Mesenchymal stem cell (in vitro differentiated cells and primary cell): Measurements from ENCODE around the gene HES1.

Experiments
- DNase-seq: peaks from one replicate; pipeline ENCODE4 v3.0.0-alpha.2; 2013
- H2AFZ ChIP-seq: one replicate; pipeline ENCODE4 v1.6.1; 2013; ENCODE audit warnings: low read depth, mild to moderate bottlenecking, control low read depth, inconsistent platforms, low read length, moderate library complexity
- H2AK5ac ChIP-seq: 2 replicates; pipeline ENCODE4 v1.6.1; 2013; ENCODE audit warnings: low read length, moderate library complexity, mild to moderate bottlenecking, inconsistent platforms; ENCODE audit not compliant: severe bottlenecking
- H2BK120ac ChIP-seq: one replicate; pipeline ENCODE4 v1.6.1; 2013; ENCODE audit warnings: low read depth, mild to moderate bottlenecking, inconsistent platforms, low read length, moderate library complexity
- H2BK12ac ChIP-seq, 2 experiments: one replicate each; pipeline ENCODE4 v1.6.1; 2013; ENCODE audit warnings: inconsistent platforms in 2 of 2, low read length in 2 of 2, mild to moderate bottlenecking in 2 of 2, moderate library complexity in 2 of 2, control low read depth in 1 of 2
- H2BK15ac ChIP-seq: one replicate; pipeline ENCODE4 v1.6.1; 2013; ENCODE audit warnings: mild to moderate bottlenecking, low read depth, inconsistent platforms; ENCODE audit not compliant: poor library complexity, severe bottlenecking
- H2BK5ac ChIP-seq: 2 replicates; pipeline ENCODE4 v1.6.1; 2013; ENCODE audit warnings: low read depth, mild to moderate bottlenecking, low read length, control low read depth, inconsistent platforms; ENCODE audit not compliant: poor library complexity, severe bottlenecking
- H3K14ac ChIP-seq, 2 experiments: one replicate each; pipeline ENCODE4 v1.6.1; 2013; ENCODE audit warnings: inconsistent platforms in 2 of 2, low read length in 2 of 2, control low read depth in 1 of 2, mild to moderate bottlenecking in 1 of 2, moderate library complexity in 1 of 2
- H3K18ac ChIP-seq, 2 experiments: one replicate each; pipeline ENCODE4 v1.6.1; 2013; ENCODE audit warnings: inconsistent platforms in 2 of 2, low read length in 2 of 2, control low read depth in 1 of 2, low read depth in 1 of 2, mild to moderate bottlenecking in 1 of 2
- H3K23ac ChIP-seq, 2 experiments: one replicate each; pipeline ENCODE4 v1.6.1; 2013; ENCODE audit warnings: inconsistent platforms in 2 of 2, low read length in 2 of 2, mild to moderate bottlenecking in 2 of 2, moderate library complexity in 2 of 2, control low read depth in 1 of 2
- H3K27ac ChIP-seq: 2 replicates; pipeline ENCODE4 v1.5.1; 2013; ENCODE audit warnings: mild to moderate bottlenecking, moderate library complexity, low read length, control low read depth, inconsistent platforms; ENCODE audit not compliant: poor library complexity, severe bottlenecking
- H3K27me3 ChIP-seq, 2 experiments: 2 replicates each; pipeline versions ENCODE4 v1.6.1 to v1.7.0; 2013; ENCODE audit warnings: low read length in 2 of 2, mild to moderate bottlenecking in 2 of 2, moderate library complexity in 2 of 2, control low read depth in 1 of 2, inconsistent platforms in 1 of 2; ENCODE audit not compliant: control insufficient read depth in 1 of 2, insufficient read depth in 1 of 2
- H3K36me3 ChIP-seq, 2 experiments: 2 replicates each; pipeline versions ENCODE4 v1.6.1 to v1.7.0; 2013; ENCODE audit warnings: low read length in 2 of 2, control low read depth in 1 of 2, inconsistent platforms in 1 of 2, low read depth in 1 of 2, mild to moderate bottlenecking in 1 of 2; ENCODE audit not compliant: insufficient read depth in 2 of 2, control insufficient read depth in 1 of 2
- H3K4ac ChIP-seq, 2 experiments: one replicate each; pipeline ENCODE4 v1.6.1; 2013; ENCODE audit warnings: inconsistent platforms in 2 of 2, low read length in 2 of 2, mild to moderate bottlenecking in 2 of 2, moderate library complexity in 2 of 2, control low read depth in 1 of 2, low read depth in 1 of 2
- H3K4me1 ChIP-seq: 2 replicates; pipeline ENCODE4 v1.6.1; 2013; ENCODE audit warnings: low read depth, low read length, control low read depth; ENCODE audit not compliant: control insufficient read depth, insufficient read depth
- H3K4me2 ChIP-seq: 2 replicates; pipeline ENCODE4 v1.6.1; 2013; ENCODE audit warnings: low read length, mild to moderate bottlenecking, inconsistent platforms; ENCODE audit not compliant: poor library complexity, severe bottlenecking
- H3K4me3 ChIP-seq, 2 experiments: 2 replicates each; pipeline versions ENCODE4 v1.5.1 to v1.7.0; 2013; ENCODE audit warnings: low read length in 2 of 2, mild to moderate bottlenecking in 2 of 2, control low read depth in 1 of 2, low read depth in 1 of 2; ENCODE audit not compliant: insufficient read depth in 1 of 2
- H3K79me1 ChIP-seq: replicated peaks from 2 replicates; pipeline ENCODE4 v1.6.1; 2013; ENCODE audit warnings: mild to moderate bottlenecking, control low read depth, low read length, inconsistent platforms; ENCODE audit not compliant: poor library complexity, severe bottlenecking
- H3K9ac ChIP-seq: 2 replicates; pipeline ENCODE4 v1.7.0; 2013; ENCODE audit warnings: mild to moderate bottlenecking, low read length, moderate library complexity
- H3K9me3 ChIP-seq: 2 replicates; pipeline ENCODE4 v1.7.0; 2013; ENCODE audit warnings: mild to moderate bottlenecking, low read length; ENCODE audit not compliant: control insufficient read depth
- H4K8ac ChIP-seq: one replicate; pipeline ENCODE4 v1.6.1; 2013; ENCODE audit warnings: inconsistent platforms, mild to moderate bottlenecking, low read length, moderate library complexity
- H4K91ac ChIP-seq: one replicate; pipeline ENCODE4 v1.6.1; 2013; ENCODE audit warnings: mild to moderate bottlenecking, low read length, inconsistent platforms
- WGBS: methylation state at CpG from one replicate; pipeline ENCODE4 v1.1.7; 2013; ENCODE audit warnings: mixed read lengths; 5-methylcytosine and 5-hydroxymethylcytosine counted together

HES1 gene

DNA sequence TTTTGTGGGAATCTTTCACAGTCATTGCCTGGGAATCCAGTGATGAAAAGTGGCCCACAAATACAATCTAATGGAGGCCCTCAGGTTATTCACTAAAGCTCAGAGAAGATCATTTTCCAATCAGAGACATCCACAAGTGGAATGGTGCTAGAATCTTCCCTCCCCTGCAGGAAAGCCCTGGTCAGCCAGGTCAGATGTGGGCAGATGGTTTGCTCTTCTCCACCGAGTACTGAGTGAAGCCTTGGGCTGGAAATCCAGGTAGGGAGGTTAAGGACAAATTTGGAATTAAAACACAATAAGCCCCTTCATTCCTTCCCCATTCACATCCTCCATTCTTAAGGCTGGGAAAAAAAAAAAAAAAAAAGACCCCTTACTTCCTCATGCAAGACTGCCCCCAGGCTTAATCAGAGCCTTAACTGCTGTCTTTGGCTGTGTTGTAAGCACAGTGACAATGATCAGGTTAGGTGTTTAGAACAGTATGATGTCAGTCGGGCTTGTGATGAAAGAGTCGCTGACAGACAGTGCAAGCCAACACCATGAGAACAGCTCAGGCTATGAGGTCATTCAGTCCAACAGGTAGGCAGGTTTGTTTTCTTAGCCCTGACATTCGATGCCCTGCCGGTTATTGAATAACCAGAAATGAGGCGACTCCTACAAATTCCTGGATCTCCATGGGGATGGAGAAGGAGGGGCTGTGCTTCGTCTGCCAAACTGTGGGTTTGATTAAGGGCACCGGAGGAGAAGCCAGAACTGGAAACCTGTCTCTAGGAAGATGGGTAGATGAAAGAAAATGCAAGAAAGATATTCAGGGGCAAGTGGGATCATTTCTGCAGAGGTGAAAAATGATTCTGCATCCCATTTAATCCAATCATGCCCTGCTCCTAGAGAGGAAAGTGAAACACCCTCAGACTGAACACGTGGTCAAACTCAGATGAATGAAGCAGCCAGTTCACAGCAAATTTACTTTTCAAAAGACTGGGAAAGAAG lies 23.5 kb upstream of the HES1 start:
- Histone ChIP-seq H4K8ac (no peak overlapping the region), H3K4ac (no peak overlapping the region), H4K91ac (no peak overlapping the region), H3K36me3 (no peaks in the 10 kb centered on the region), H2BK12ac (no peak overlapping the region), H3K23ac (no peak overlapping the region), H2BK120ac (no peak overlapping the region), H3K79me1 (no peaks in the 10 kb centered on the region), H3K14ac (no peak overlapping the region), H3K4me2 (peak overlapping the region; percentile 46), H3K9me3 (no peaks in the 10 kb centered on the region), H2BK5ac (peak overlapping the region; percentile 53), H2AK5ac (peak overlapping the region; percentile 65), H2AFZ (no peak overlapping the region), H3K27ac (peak overlapping the region; percentile 52), H3K27me3 (peaks cover 0 to 52% of the 10 kb centered on the region in 2 experiments), H2BK15ac (no peak overlapping the region), H3K4me1 (peaks cover 11% of the 10 kb centered on the region), H3K18ac (no peak overlapping the region), H3K4me3 (no peak overlapping the region), H3K9ac (no peak overlapping the region)
- 79% methylated on average over 7 of the region's 9 CpGs for WGBS
- DNase-seq = no peak

DNA sequence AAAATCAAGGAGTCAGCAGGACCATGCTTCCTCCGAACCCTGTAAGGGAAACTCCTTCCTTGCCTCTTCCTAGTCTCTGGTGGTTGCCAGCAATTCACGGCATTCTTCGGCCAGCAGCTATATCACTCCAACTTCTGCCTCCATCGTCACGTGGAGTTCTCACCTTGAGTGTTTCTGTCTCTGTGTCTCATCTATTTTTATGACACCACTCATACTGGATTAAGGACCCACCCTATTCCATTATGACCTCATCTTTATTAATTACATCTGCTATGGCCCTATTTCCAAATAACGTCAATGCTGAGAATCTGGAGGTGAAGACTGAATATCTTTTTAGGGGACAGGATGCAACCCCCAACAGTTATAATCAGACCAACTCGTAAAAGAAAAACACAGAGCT lies 21.8 kb upstream of the HES1 start:
- H3K27me3 ChIP-seq = peaks cover 4 to 56% of the 10 kb centered on the region in 2 experiments
- no peaks in the 10 kb centered on the region for H3K36me3 ChIP-seq
- no peak overlapping the region for H2BK5ac ChIP-seq
- H3K14ac ChIP-seq = no peak overlapping the region
- no peak overlapping the region for H3K27ac ChIP-seq
- no peaks in the 10 kb centered on the region for H3K9me3 ChIP-seq
- H3K9ac ChIP-seq = no peak overlapping the region
- H2AK5ac ChIP-seq = peak overlapping the region; percentile 21
- no peak overlapping the region for H2BK12ac ChIP-seq
- no peak overlapping the region for H2BK120ac ChIP-seq
- no peaks in the 10 kb centered on the region for H3K79me1 ChIP-seq
- no peak overlapping the region for H2BK15ac ChIP-seq
- H3K23ac ChIP-seq = no peak overlapping the region
- H3K4me1 ChIP-seq = peaks cover 11% of the 10 kb centered on the region
- H3K4ac ChIP-seq = no peak overlapping the region
- H3K4me2 ChIP-seq = no peak overlapping the region
- no peak overlapping the region for H3K4me3 ChIP-seq
- no peak overlapping the region for H4K91ac ChIP-seq
- no peak overlapping the region for H2AFZ ChIP-seq
- H3K18ac ChIP-seq = no peak overlapping the region
- H4K8ac ChIP-seq = no peak overlapping the region
- DNase-seq = no peak
- WGBS = 99% methylated on average over 7 of the region's 7 CpGs

DNA sequence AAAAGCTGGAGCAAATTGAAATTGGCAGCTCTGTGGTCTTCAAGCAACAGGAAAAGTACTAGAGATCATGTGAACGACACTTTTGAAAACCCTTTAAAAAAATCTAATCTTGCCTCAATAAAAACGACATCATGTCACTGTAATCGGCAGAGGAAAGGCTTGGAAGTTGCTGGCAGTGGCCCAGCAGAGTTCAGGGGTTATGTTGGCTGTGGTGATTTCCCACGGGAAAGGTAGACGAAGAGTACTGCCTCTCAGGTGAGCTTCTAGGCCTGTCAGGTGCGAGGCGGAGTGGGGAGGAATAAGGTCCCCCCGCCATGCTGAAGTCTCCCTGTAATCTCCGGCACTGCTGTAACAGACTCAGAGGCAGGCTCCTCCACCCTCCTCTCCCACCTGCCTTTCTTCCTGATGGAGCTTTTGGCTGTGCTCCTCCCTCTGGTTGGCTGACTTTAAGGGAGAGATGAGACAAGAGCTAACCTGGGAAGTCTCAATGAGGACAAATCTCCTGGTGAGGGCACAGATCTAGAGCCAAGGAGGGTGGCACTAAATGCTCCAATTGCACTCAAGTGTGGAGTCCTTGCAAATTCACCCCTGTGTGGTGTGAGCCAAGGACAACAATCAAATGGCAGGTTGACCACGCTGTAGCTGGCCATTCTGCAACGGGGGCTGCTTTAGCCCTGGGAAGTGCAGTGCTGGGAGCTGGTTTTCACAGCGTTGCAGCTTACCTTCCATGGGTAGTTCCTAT lies 18.7 kb upstream of the HES1 start:
- H3K4me2 ChIP-seq = no peak overlapping the region
- H4K8ac ChIP-seq = no peak overlapping the region
- no peak overlapping the region for H3K14ac ChIP-seq
- H2BK15ac ChIP-seq = no peak overlapping the region
- H3K4ac ChIP-seq = no peak overlapping the region
- no peak overlapping the region for H3K23ac ChIP-seq
- H3K79me1 ChIP-seq = no peaks in the 10 kb centered on the region
- H2AK5ac ChIP-seq = peak overlapping the region; percentile 27
- H2BK5ac ChIP-seq = no peak overlapping the region
- no peaks in the 10 kb centered on the region for H3K36me3 ChIP-seq
- peaks cover 6 to 46% of the 10 kb centered on the region in 2 experiments for H3K27me3 ChIP-seq
- DNase-seq = no peak
- H3K4me1 ChIP-seq = peaks cover 12% of the 10 kb centered on the region
- H3K18ac ChIP-seq = no peak overlapping the region
- WGBS = 91% methylated on average over 11 of the region's 12 CpGs
- no peak overlapping the region for H4K91ac ChIP-seq
- no peak overlapping the region for H2BK120ac ChIP-seq
- H2AFZ ChIP-seq = no peak overlapping the region
- H3K9me3 ChIP-seq = no peaks in the 10 kb centered on the region
- H3K9ac ChIP-seq = no peak overlapping the region
- no peak overlapping the region for H2BK12ac ChIP-seq
- H3K4me3 ChIP-seq = no peak overlapping the region
- H3K27ac ChIP-seq = no peak overlapping the region

DNA sequence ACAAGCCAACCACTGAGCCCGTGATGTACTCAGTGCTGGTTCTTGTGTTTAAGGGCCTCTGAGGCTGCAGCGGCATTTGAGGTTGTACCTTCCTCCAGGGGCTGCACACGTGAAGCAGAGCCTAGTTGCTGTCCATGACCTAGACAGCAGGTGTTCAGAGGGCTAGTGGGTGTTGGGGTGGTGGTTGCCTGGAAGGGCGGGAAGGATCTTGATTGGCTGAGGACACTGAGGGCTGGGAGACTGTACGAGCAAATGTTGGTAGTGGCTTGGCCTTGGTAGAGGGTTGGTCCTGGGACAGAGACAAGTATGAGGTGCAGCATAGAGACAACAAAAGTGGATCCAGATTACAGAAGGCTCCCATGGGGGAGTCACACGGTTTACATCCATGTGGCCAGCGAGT lies 17.0 kb upstream of the HES1 start:
- no peak for DNase-seq
- Histone ChIP-seq H2BK120ac (no peak overlapping the region), H3K9ac (no peak overlapping the region), H3K4me3 (no peak overlapping the region), H2BK15ac (no peak overlapping the region), H3K4me2 (no peak overlapping the region), H3K4ac (no peak overlapping the region), H3K18ac (no peak overlapping the region), H4K91ac (no peak overlapping the region), H4K8ac (peak overlapping the region; percentile 7), H3K23ac (no peak overlapping the region), H3K27me3 (peaks cover 6 to 54% of the 10 kb centered on the region in 2 experiments), H3K27ac (no peak overlapping the region), H3K14ac (no peak overlapping the region), H2BK5ac (no peak overlapping the region), H3K36me3 (no peaks in the 10 kb centered on the region), H2AK5ac (no peak overlapping the region), H2BK12ac (no peak overlapping the region), H3K79me1 (no peaks in the 10 kb centered on the region), H2AFZ (no peak overlapping the region), H3K4me1 (peaks cover 9% of the 10 kb centered on the region), H3K9me3 (no peaks in the 10 kb centered on the region)
- WGBS = 89% methylated on average over 7 of the region's 7 CpGs
